H1 (cell line): ENCODE results near the gene ITPKB. TPM values are rescaled to one million over a fixed set of nuclear protein-coding genes. Genes with fewer than 3 reads are reported as not detected.

ENCODE experiments used
- CTCF ChIA-PET: fragments of 300-600 bp; sonication (Branson Sonifier 250); formaldehyde crosslinking; loops from one replicate; lab custom pipeline; 2021; ENCODE audit not compliant: partially characterized antibody; lab: Charles Lee
- POLR2A ChIA-PET: fragments of 300-600 bp; sonication (Branson Sonifier 250); formaldehyde crosslinking; loops from one replicate; lab custom pipeline; 2021; ENCODE audit warnings: inconsistent platforms; ENCODE audit not compliant: partially characterized antibody; lab: Charles Lee
- DNase-seq, 2 experiments: peaks; one replicate each; pipeline versions ENCODE4 v3.0.0 to v3.0.0-alpha.2; 2010 to 2022; ENCODE audit warnings: low spot score in 2 of 2, low read depth in 1 of 2, mixed read lengths in 1 of 2
- FAIRE-seq: peaks from 2 replicates; lab custom pipeline; 2011; peaks lifted over from hg19 to GRCh38; lab: Jason Lieb, UNC
- H2AFZ ChIP-seq: 2 replicates; pipeline ENCODE4 v1.8.1; 2012; ENCODE audit warnings: low read length, inconsistent platforms
- H2AK5ac ChIP-seq: 2 replicates; pipeline ENCODE4 v1.6.1; 2013; ENCODE audit warnings: low read depth, low read length
- H2BK120ac ChIP-seq: replicated peaks from 2 replicates; pipeline ENCODE3; 2013; ENCODE audit warnings: low read depth, low read length, inconsistent platforms
- H2BK12ac ChIP-seq: 2 replicates; pipeline ENCODE4 v1.6.1; 2013; ENCODE audit warnings: low read depth, low read length
- H2BK15ac ChIP-seq: 2 replicates; pipeline ENCODE4 v1.6.1; 2013; ENCODE audit warnings: low read length
- H2BK20ac ChIP-seq: 2 replicates; pipeline ENCODE4 v1.6.1; 2013; ENCODE audit warnings: low read length
- H2BK5ac ChIP-seq: 2 replicates; pipeline ENCODE4 v1.6.1; 2013; ENCODE audit warnings: low read depth, low read length
- H3K14ac ChIP-seq: 2 replicates; pipeline ENCODE4 v1.6.1; 2013; ENCODE audit warnings: inconsistent platforms; ENCODE audit not compliant: insufficient read length
- H3K18ac ChIP-seq: 2 replicates; pipeline ENCODE4 v1.6.1; 2013; ENCODE audit warnings: low read length; ENCODE audit errors: extremely low read depth
- H3K23ac ChIP-seq: 2 replicates; pipeline ENCODE4 v1.6.1; 2013; ENCODE audit warnings: inconsistent platforms; ENCODE audit not compliant: insufficient read length
- H3K23me2 ChIP-seq: 2 replicates; pipeline ENCODE4 v1.6.1; 2013; ENCODE audit warnings: low read depth, low read length
- H3K27ac ChIP-seq: 2 replicates; pipeline ENCODE4 v1.6.1; 2011; ENCODE audit warnings: low read depth, low read length, inconsistent platforms
- H3K27me3 ChIP-seq, 4 experiments: replicated peaks in 1 of 4; 1 replicate in 1 of 4; 2 replicates in 3 of 4; pipeline versions ENCODE4 v1.6.1 to v1.8.1; 2011 to 2013; ENCODE audit warnings: low read length in 3 of 4, mild to moderate bottlenecking in 3 of 4, inconsistent platforms in 2 of 4, mixed read lengths in 2 of 4, moderate library complexity in 1 of 4; ENCODE audit not compliant: control insufficient read depth in 3 of 4, insufficient read depth in 3 of 4; ENCODE audit errors: extremely low read depth in 1 of 4
- H3K36me3 ChIP-seq, 4 experiments: 2 replicates each; pipeline versions ENCODE4 v1.6.1 to v1.8.1; 2011 to 2013; ENCODE audit warnings: mild to moderate bottlenecking in 4 of 4, low read length in 3 of 4, moderate library complexity in 2 of 4, control low read depth in 1 of 4, inconsistent platforms in 1 of 4; ENCODE audit not compliant: insufficient read depth in 4 of 4, control insufficient read depth in 2 of 4
- H3K4ac ChIP-seq: replicated peaks from 2 replicates; pipeline ENCODE3; 2013; ENCODE audit warnings: low read length, low read depth, mixed read lengths, inconsistent platforms; ENCODE audit not compliant: insufficient read length
- H3K4me1 ChIP-seq, 4 experiments: replicated peaks in 1 of 4; 1 replicate in 1 of 4; 2 replicates in 3 of 4; pipeline versions ENCODE4 v1.6.1 to v1.8.1; 2011 to 2013; ENCODE audit warnings: low read length in 3 of 4, inconsistent platforms in 2 of 4, mixed read lengths in 1 of 4; ENCODE audit not compliant: insufficient read depth in 4 of 4, control insufficient read depth in 3 of 4
- H3K4me2 ChIP-seq, 2 experiments: 2 replicates each; pipeline versions ENCODE4 v1.6.1 to v1.8.1; 2011 to 2013; ENCODE audit warnings: low read depth in 2 of 2, low read length in 2 of 2, control low read depth in 1 of 2, inconsistent platforms in 1 of 2, mild to moderate bottlenecking in 1 of 2; ENCODE audit not compliant: insufficient read depth in 1 of 2
- H3K4me3 ChIP-seq, 4 experiments: fragments of 200-600, 300-600 bp in 1 of 4; sonication (generic), shearing (Covaris generic), sonication (Bioruptor Twin) in 1 of 4; 2 replicates each; pipeline versions ENCODE4 v1.5.1 to v1.8.1; 2011 to 2016; ENCODE audit warnings: low read length in 4 of 4, low read depth in 3 of 4, control low read depth in 2 of 4, inconsistent platforms in 2 of 4, mild to moderate bottlenecking in 2 of 4, mixed read lengths in 1 of 4, moderate library complexity in 1 of 4; ENCODE audit not compliant: insufficient read depth in 2 of 4; ENCODE audit errors: extremely low read depth in 1 of 4
- H3K56ac ChIP-seq: replicated peaks from 2 replicates; pipeline ENCODE3; 2013; ENCODE audit warnings: low read depth, mild to moderate bottlenecking, mixed read lengths, low read length, inconsistent platforms; ENCODE audit not compliant: insufficient read length
- H3K79me1 ChIP-seq: 2 replicates; pipeline ENCODE4 v1.6.1; 2013; ENCODE audit warnings: low read depth, low read length, control low read depth
- H3K79me2 ChIP-seq, 2 experiments: 2 replicates each; pipeline versions ENCODE4 v1.6.1 to v1.8.1; 2012 to 2013; ENCODE audit warnings: low read length in 2 of 2, mild to moderate bottlenecking in 2 of 2, inconsistent platforms in 1 of 2; ENCODE audit not compliant: insufficient read depth in 2 of 2, control insufficient read depth in 1 of 2
- H3K9ac ChIP-seq, 4 experiments: replicated peaks in 1 of 4; 1 replicate in 1 of 4; 2 replicates in 3 of 4; pipeline versions ENCODE4 v1.6.1 to v1.8.1; 2011 to 2013; ENCODE audit warnings: low read depth in 3 of 4, low read length in 3 of 4, control low read depth in 2 of 4, mild to moderate bottlenecking in 2 of 4, moderate library complexity in 2 of 4, inconsistent platforms in 1 of 4; ENCODE audit errors: extremely low read depth in 1 of 4
- H3K9me3 ChIP-seq, 2 experiments: 2 replicates each; pipeline versions ENCODE4 v1.6.1 to v1.8.1; 2012 to 2013; ENCODE audit warnings: mild to moderate bottlenecking in 2 of 2, moderate library complexity in 2 of 2, control low read depth in 1 of 2, inconsistent platforms in 1 of 2, low read depth in 1 of 2, low read length in 1 of 2, mixed read lengths in 1 of 2; ENCODE audit not compliant: insufficient read depth in 2 of 2
- H4K20me1 ChIP-seq, 2 experiments: replicated peaks in 1 of 2; 2 replicates each; pipeline versions ENCODE3 to v1.8.1; 2011 to 2013; ENCODE audit warnings: inconsistent platforms in 2 of 2, low read length in 2 of 2, mild to moderate bottlenecking in 1 of 2; ENCODE audit not compliant: insufficient read depth in 2 of 2, control insufficient read depth in 1 of 2
- H4K5ac ChIP-seq: 2 replicates; pipeline ENCODE4 v1.6.1; 2013; ENCODE audit warnings: low read length, low read depth, mixed read lengths, inconsistent platforms; ENCODE audit not compliant: insufficient read length
- H4K8ac ChIP-seq: 2 replicates; pipeline ENCODE4 v1.8.0; 2013; ENCODE audit warnings: mild to moderate bottlenecking, moderate library complexity, low read length, inconsistent platforms; ENCODE audit not compliant: insufficient read depth; ENCODE audit errors: extremely low read depth
- H4K91ac ChIP-seq: replicated peaks from 2 replicates; pipeline ENCODE3; 2013; ENCODE audit warnings: low read length, mixed read lengths, inconsistent platforms; ENCODE audit not compliant: insufficient read length
- BACH1 ChIP-seq: IDR thresholded peaks from 2 replicates; pipeline ENCODE4 v1.6.1; 2012; ENCODE audit warnings: low read length, improper control_type of control experiment
- CEBPB ChIP-seq: IDR thresholded peaks from 2 replicates; pipeline ENCODE4 v1.6.1; 2012; ENCODE audit warnings: low read depth, low read length
- CTCF ChIP-seq, 3 experiments: IDR thresholded peaks; 1 replicate in 2 of 3; 2 replicates in 1 of 3; pipeline versions ENCODE4 v1.5.1 to v1.6.1; 2011; ENCODE audit warnings: low read length in 3 of 3, mild to moderate bottlenecking in 3 of 3, inconsistent platforms in 2 of 3, low read depth in 1 of 3, moderate library complexity in 1 of 3; ENCODE audit not compliant: insufficient read depth in 1 of 3; ENCODE audit errors: control extremely low read depth in 1 of 3
- E2F6 ChIP-seq: IDR thresholded peaks from 2 replicates; pipeline ENCODE4 v1.6.1; 2012; ENCODE audit warnings: inconsistent platforms
- GABPA ChIP-seq: IDR thresholded peaks from 2 replicates; pipeline ENCODE4 v1.6.1; 2011; ENCODE audit warnings: mild to moderate bottlenecking, low read length, moderate library complexity, borderline replicate concordance; ENCODE audit not compliant: insufficient read depth
- HDAC2 ChIP-seq, 2 experiments: fragments of 300-600 bp in 1 of 2; sonication (generic) in 1 of 2; IDR thresholded peaks; 2 replicates each; pipeline ENCODE4 v1.6.1; 2011 to 2012; ENCODE audit warnings: low read depth in 2 of 2, low read length in 2 of 2, mild to moderate bottlenecking in 2 of 2, moderate library complexity in 2 of 2, borderline replicate concordance in 1 of 2, inconsistent platforms in 1 of 2
- POLR2A ChIP-seq, 2 experiments: IDR thresholded peaks; 1 replicate in 1 of 2; 2 replicates in 1 of 2; pipeline ENCODE4 v1.6.1; 2011; ENCODE audit warnings: low read depth in 2 of 2, low read length in 2 of 2, mild to moderate bottlenecking in 2 of 2; ENCODE audit errors: control extremely low read depth in 1 of 2
- RNF2 ChIP-seq: fragments of 200-900, 300-1000 bp; sonication (generic); IDR thresholded peaks from 2 replicates; pipeline ENCODE4 v1.7.1; 2016; ENCODE audit warnings: borderline replicate concordance, low read depth, mild to moderate bottlenecking, antibody characterized with exemption, low read length; ENCODE audit not compliant: poor library complexity, severe bottlenecking; ENCODE audit errors: missing control alignments
- RXRA ChIP-seq: IDR thresholded peaks from 2 replicates; pipeline ENCODE4 v1.6.1; 2011; ENCODE audit warnings: low read depth, mild to moderate bottlenecking, low read length, moderate library complexity; ENCODE audit not compliant: insufficient read depth
- SUZ12 ChIP-seq: fragments of 200-600 bp; sonication (generic); IDR thresholded peaks from 2 replicates; pipeline ENCODE4 v1.6.1; 2012; ENCODE audit warnings: mild to moderate bottlenecking, inconsistent platforms, low read length, moderate library complexity, mixed read lengths
- WGBS, 2 experiments: shearing (Covaris generic) in 1 of 2; methylation state at CpG; one replicate each; pipeline versions ENCODE4 v1.1.6 to v1.1.7; 2013 to 2015; ENCODE audit warnings: low lambda C conversion rate in 2 of 2, mixed read lengths in 2 of 2, inconsistent platforms in 1 of 2, low coverage in 1 of 2, missing lambda C conversion rate in 1 of 2; ENCODE audit not compliant: insufficient replicate concordance in 2 of 2, insufficient coverage in 1 of 2, insufficient read length in 1 of 2; ENCODE audit errors: extremely low coverage in 1 of 2, missing lambda C conversion rate in 1 of 2; 5-methylcytosine and 5-hydroxymethylcytosine counted together
- polyA plus RNA-seq, 7 experiments: library from polyadenylated mRNA; depleted of rRNA in 3 of 7; stranded (reverse) in 5 of 7; unstranded in 2 of 7; fragments of >200 nt in 5 of 7; fragments of 200-250 nt in 2 of 7; gene quantifications; 1 replicate in 5 of 7; 2 replicates in 1 of 7; 4 replicates in 1 of 7; pipeline versions ENCODE4 v1.2.1 to v1.2.3, GENCODE V29; 2011 to 2013; ENCODE audit warnings: missing spikeins in 2 of 7, mixed read lengths in 2 of 7
- total RNA-seq: library from RNA; stranded (reverse); fragmentation: NEBNext Ultra II Directional; extraction: Animal tissue kit (Norgen Biotek cat#: 25700); gene quantifications from 2 replicates; pipeline ENCODE4 v1.2.1, GENCODE V29; 2021

The ITPKB gene
- total and polyA plus RNA-seq, 2 of the 8 experiments (the other 6 are each of a cell fraction or from before 2014, with no cell fraction given) = 1.7 to 4.8 TPM

- Histone ChIP-seq H2BK15ac (no peak overlapping the region), H3K79me2 (no peaks in the 10 kb centered on the region), H3K4me3 (no peak overlapping the region), H3K9ac (no peak overlapping the region), H3K4me1 (no peaks in the 10 kb centered on the region), H2AFZ (no peak overlapping the region), H3K23me2 (no peaks in the 10 kb centered on the region), H2BK12ac (no peak overlapping the region), H4K20me1 (no peaks in the 10 kb centered on the region), H3K4ac (no peak overlapping the region), H3K56ac (no peak overlapping the region), H4K5ac (no peak overlapping the region), H3K27me3 (no peaks in the 10 kb centered on the region), H3K14ac (no peak overlapping the region), H3K27ac (no peak overlapping the region), H4K8ac (no peak overlapping the region), H2BK20ac (no peak overlapping the region), H3K18ac (no peak overlapping the region), H3K9me3 (no peaks in the 10 kb centered on the region), H3K4me2 (no peak overlapping the region), H3K79me1 (no peaks in the 10 kb centered on the region), H3K23ac (no peak overlapping the region), H4K91ac (no peak overlapping the region), H3K36me3 (no peaks in the 10 kb centered on the region), H2BK5ac (no peak overlapping the region), H2AK5ac (no peak overlapping the region), H2BK120ac (no peak overlapping the region)
- POLR2A ChIA-PET = interaction anchor here (0.6 kb wide), 1 partner anchor 554 kb away, joined by 3 read pairs; no protein-coding TSS in a partner anchor
- FAIRE-seq (no peak), DNase-seq (no peak)
- 85% methylated on average over 6 of the region's 8 CpGs; no CpG with 5 or more reads in 1 of the 2 experiments for WGBS, 2 experiments
- CTCF ChIA-PET = interaction anchor here (0.6 to 1.2 kb wide), 3 partner anchors 10 to 1247 kb away, joined by 3 to 4 read pairs (median 3); no protein-coding TSS in a partner anchor
- TF ChIP-seq BACH1 (no peak), CEBPB (no peak), CTCF (IDR thresholded peaks at IDR 0.05; ENCODE audit: control extremely low read depth in 1 of 3, insufficient read depth in 1 of 3, low read depth in 1 of 3, low read length in 3 of 3) (no peak), RXRA (no peak), GABPA (no peak), HDAC2 (IDR thresholded peaks at IDR 0.05; ENCODE audit: borderline replicate concordance in 1 of 2, low read depth in 2 of 2, low read length in 2 of 2) (no peak), SUZ12 (no peak), E2F6 (no peak), POLR2A (IDR thresholded peaks at IDR 0.05; ENCODE audit: control extremely low read depth in 1 of 2, low read depth in 2 of 2, low read length in 2 of 2) (no peak), RNF2 (no peak)
These were observed 122.0 kb downstream of the ITPKB start for GRCh38 chr1:226617109-226617508.
